K562 treated with DMSO at 1 percent for 12 hours (cell line): Measurements from ENCODE around the gene ARHGEF37. TPM values are rescaled to one million over a fixed set of nuclear protein-coding genes. Genes with fewer than 3 reads are reported as not detected.

Experiments
- total RNA-seq: library from RNA; unstranded; fragments of 300-600 nt; gene quantifications from 2 replicates; pipeline ENCODE4 v1.2.3, GENCODE V29; 2022; ENCODE audit not compliant: insufficient read depth

ARHGEF37 gene
- not detected in 2 replicates for total RNA-seq

GRCh38 chr5:149581192-149581861 lies at the start of gene ARHGEF37:
TSS of gene ARHGEF37 (plus strand) at chr5:149581498. CDS start at chr5:149597770, 16,272 bp downstream.

GRCh38 chr5:149551227-149552037 lies 29.9 kb upstream of the ARHGEF37 start, which contains the start of gene CSNK1A1:
TSS of gene CSNK1A1 (minus strand) at chr5:149551439. CDS start at chr5:149550964, 475 bp downstream.

Other genes starting within 250 kb of the ARHGEF37 start
- 4.9 and 11.4 TPM in 2 replicates for gene GRPEL2, start 236.0 kb upstream of the ARHGEF37 start, total RNA-seq
- 3.7 and 7.5 TPM in 2 replicates for gene PCYOX1L, start 223.5 kb upstream of the ARHGEF37 start, total RNA-seq
- 4.6 and 6.2 TPM in 2 replicates for gene IL17B, start 202.2 kb upstream of the ARHGEF37 start, total RNA-seq
- 62.9 and 137 TPM in 2 replicates for gene CSNK1A1, start 30.1 kb upstream of the ARHGEF37 start, total RNA-seq
- gene PPARGC1B, start 148.8 kb downstream of the ARHGEF37 start, total RNA-seq, result 1.3 and 5.1 TPM in 2 replicates